ENCODE measurements around the gene PALM.
"Not testable (repeated sequence)": the region's sequence is repeated elsewhere in the genome, so short reads cannot be mapped to it uniquely, and the experiment has no call there.

PALM gene

GRCh38 chr19:708154-709143, at the start of gene PALM:
Gene PALM (plus strand): TSS chr19:708935. CDS start chr19:709147, 212 bp downstream.
- no peak for DNase-seq

GRCh38 chr19:660793-661426, 47.8 kb upstream of the PALM start:
- no peak for DNase-seq

GRCh38 chr19:661427-662196, 47.1 kb upstream of the PALM start:
- DNase-seq, result peak; percentile 75

GRCh38 chr19:662207-662961, 46.4 kb upstream of the PALM start:
- DNase-seq, result peak; percentile 82

GRCh38 chr19:662962-663681, 45.6 kb upstream of the PALM start, which contains the start of gene RNF126:
Gene RNF126 (minus strand): TSS chr19:663214. CDS start chr19:663121, 93 bp downstream.
- DNase-seq, result peak; percentile 94

- no peak for DNase-seq
Measured at GRCh38 chr19:663682-664117, 45.0 kb upstream of the PALM start.

GRCh38 chr19:664913-665443, 43.8 kb upstream of the PALM start:
- peak; percentile 92 for DNase-seq

GRCh38 chr19:666985-667573, 41.7 kb upstream of the PALM start:
- DNase-seq, result not testable (repeated sequence)

- not testable (repeated sequence) for DNase-seq
Measured at GRCh38 chr19:668675-669434, 39.9 kb upstream of the PALM start.

- no peak for DNase-seq
Measured at GRCh38 chr19:670609-671075, 38.1 kb upstream of the PALM start.

GRCh38 chr19:674282-675151, 34.2 kb upstream of the PALM start:
- no peak for DNase-seq

GRCh38 chr19:676007-676338, 32.8 kb upstream of the PALM start:
- no peak for DNase-seq

- DNase-seq, result no peak
Measured at GRCh38 chr19:676339-677105, 32.2 kb upstream of the PALM start, which contains the start of gene FSTL3. Gene FSTL3 (plus strand): TSS chr19:676392. CDS start chr19:676424, 32 bp downstream.

- DNase-seq, result no peak
Measured at GRCh38 chr19:677201-677600, 31.5 kb upstream of the PALM start.

GRCh38 chr19:677601-678436, 30.9 kb upstream of the PALM start:
- DNase-seq, result no peak

- no peak for DNase-seq
Measured at GRCh38 chr19:678791-679388, 29.8 kb upstream of the PALM start.
